HG03378 (cell line): ENCODE results near the gene OR2J3.
"Not testable (repeated sequence)": the region's sequence is repeated elsewhere in the genome, so short reads cannot be mapped to it uniquely, and the experiment has no call there.

Experiments
- ATAC-seq: cut with Tn5 transposase; IDR thresholded peaks from one replicate; pipeline ENCODE4 v1.9.1; 2021; ENCODE audit warnings: mild to moderate bottlenecking, moderate library complexity; ENCODE audit not compliant: unreplicated experiment

OR2J3 gene

DNA sequence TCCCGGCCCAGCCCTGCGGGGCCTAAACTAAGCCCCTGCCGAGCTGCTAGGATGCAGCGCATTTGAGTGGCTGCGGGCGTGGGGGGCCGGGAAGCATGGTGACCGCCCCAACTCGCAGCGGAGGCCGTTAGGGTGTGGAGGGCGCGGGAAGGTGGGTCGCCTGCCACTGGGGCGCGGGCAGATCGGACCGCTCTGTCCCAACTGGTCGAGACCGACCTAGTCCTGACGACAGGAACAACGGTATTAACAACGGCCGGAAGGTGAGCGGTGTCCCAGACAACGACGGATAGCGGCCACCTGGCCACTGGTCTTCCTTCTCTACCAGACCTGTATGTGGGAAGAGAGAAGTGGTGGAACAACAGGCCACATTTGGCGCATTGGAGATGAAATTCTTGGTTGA lies 52.1 kb downstream of the OR2J3 start:
- not testable (repeated sequence) for ATAC-seq
